Osteocyte (in vitro differentiated cells): ENCODE results near the gene B4GALNT3. TPM values are rescaled to one million over a fixed set of nuclear protein-coding genes. Genes with fewer than 3 reads are reported as not detected.

Experiments
- DNase-seq: peaks from one replicate; pipeline ENCODE4 v3.0.0; 2021; ENCODE audit warnings: mixed read lengths; ENCODE audit not compliant: unreplicated experiment; ENCODE audit errors: extremely low spot score
- H3K27ac Mint-ChIP-seq: one replicate; pipeline ENCODE4 v1.8.0; 2021; ENCODE audit warnings: mild to moderate bottlenecking, mixed read lengths; ENCODE audit not compliant: unreplicated experiment
- H3K27me3 Mint-ChIP-seq: one replicate; pipeline ENCODE4 v1.8.0; 2021; ENCODE audit warnings: mixed read lengths; ENCODE audit not compliant: unreplicated experiment
- H3K36me3 Mint-ChIP-seq: one replicate; pipeline ENCODE4 v1.8.0; 2021; ENCODE audit warnings: mixed read lengths; ENCODE audit not compliant: unreplicated experiment
- H3K4me1 Mint-ChIP-seq: one replicate; pipeline ENCODE4 v1.8.0; 2021; ENCODE audit warnings: mixed read lengths; ENCODE audit not compliant: unreplicated experiment
- H3K4me3 Mint-ChIP-seq: one replicate; pipeline ENCODE4 v1.8.0; 2021; ENCODE audit warnings: mild to moderate bottlenecking, moderate library complexity, mixed read lengths; ENCODE audit not compliant: unreplicated experiment
- H3K9me3 Mint-ChIP-seq: one replicate; pipeline ENCODE4 v1.8.0; 2021; ENCODE audit warnings: mixed read lengths; ENCODE audit not compliant: unreplicated experiment
- total RNA-seq: library from RNA; stranded (reverse); gene quantifications from 2 replicates; pipeline ENCODE4 v1.2.1, GENCODE V29; 2021
- TF ChIP-seq, protein P1 (sequence below): fragments of 200-600 bp; sonication (generic); IDR thresholded peaks from 2 replicates; pipeline ENCODE4 v1.5.0; 2021; ENCODE audit warnings: antibody characterized with exemption, mild to moderate bottlenecking, moderate library complexity

B4GALNT3 gene
- total RNA-seq, 1 donor from 2014 or later, result 0.27 TPM

DNA sequence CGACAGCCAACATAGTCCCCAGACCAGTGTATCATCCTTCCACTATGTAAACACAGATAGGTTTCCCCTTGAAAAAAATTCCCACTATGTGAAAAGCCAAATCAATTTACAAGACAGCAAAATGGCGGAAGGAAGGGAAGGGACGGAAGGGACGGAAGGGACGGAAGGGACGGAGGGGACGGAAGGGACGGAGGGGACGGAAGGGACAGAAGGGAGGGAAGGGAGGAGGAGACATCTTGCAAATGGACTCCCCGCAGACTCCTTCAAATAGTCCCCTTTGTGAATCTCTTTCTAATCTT lies 128.2 kb downstream of the B4GALNT3 start:
- Mint-ChIP-seq H3K4me3 (no peak overlapping the region), H3K27me3 (peaks cover 6% of the 10 kb centered on the region), H3K36me3 (no peaks in the 10 kb centered on the region), H3K4me1 (no peaks in the 10 kb centered on the region), H3K9me3 (peaks cover 8% of the 10 kb centered on the region), H3K27ac (no peak overlapping the region)
- TF ChIP-seq, protein P1, sequence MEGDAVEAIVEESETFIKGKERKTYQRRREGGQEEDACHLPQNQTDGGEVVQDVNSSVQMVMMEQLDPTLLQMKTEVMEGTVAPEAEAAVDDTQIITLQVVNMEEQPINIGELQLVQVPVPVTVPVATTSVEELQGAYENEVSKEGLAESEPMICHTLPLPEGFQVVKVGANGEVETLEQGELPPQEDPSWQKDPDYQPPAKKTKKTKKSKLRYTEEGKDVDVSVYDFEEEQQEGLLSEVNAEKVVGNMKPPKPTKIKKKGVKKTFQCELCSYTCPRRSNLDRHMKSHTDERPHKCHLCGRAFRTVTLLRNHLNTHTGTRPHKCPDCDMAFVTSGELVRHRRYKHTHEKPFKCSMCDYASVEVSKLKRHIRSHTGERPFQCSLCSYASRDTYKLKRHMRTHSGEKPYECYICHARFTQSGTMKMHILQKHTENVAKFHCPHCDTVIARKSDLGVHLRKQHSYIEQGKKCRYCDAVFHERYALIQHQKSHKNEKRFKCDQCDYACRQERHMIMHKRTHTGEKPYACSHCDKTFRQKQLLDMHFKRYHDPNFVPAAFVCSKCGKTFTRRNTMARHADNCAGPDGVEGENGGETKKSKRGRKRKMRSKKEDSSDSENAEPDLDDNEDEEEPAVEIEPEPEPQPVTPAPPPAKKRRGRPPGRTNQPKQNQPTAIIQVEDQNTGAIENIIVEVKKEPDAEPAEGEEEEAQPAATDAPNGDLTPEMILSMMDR, result no peak
- no peak for DNase-seq

DNA sequence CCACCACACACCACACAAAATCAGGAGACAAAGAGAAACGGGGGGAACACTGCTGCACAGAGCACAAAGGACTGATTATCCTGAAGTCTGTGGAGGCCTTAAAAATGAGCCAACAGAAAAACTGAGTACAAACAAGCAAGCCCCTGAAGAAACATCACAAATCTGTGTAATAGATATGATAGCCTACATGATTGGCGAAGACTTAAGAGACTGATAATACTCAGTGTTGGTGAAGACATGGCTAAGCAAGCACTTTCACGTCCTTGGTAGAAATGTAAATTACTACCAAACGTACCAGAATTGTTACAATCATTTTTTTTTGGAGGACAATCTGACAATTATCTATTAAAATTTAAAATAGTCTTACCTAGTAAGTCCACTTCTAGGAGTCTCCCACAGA lies 128.9 kb downstream of the B4GALNT3 start:
- H3K4me1 Mint-ChIP-seq, result no peaks in the 10 kb centered on the region
- H3K36me3 Mint-ChIP-seq, result no peaks in the 10 kb centered on the region

DNA sequence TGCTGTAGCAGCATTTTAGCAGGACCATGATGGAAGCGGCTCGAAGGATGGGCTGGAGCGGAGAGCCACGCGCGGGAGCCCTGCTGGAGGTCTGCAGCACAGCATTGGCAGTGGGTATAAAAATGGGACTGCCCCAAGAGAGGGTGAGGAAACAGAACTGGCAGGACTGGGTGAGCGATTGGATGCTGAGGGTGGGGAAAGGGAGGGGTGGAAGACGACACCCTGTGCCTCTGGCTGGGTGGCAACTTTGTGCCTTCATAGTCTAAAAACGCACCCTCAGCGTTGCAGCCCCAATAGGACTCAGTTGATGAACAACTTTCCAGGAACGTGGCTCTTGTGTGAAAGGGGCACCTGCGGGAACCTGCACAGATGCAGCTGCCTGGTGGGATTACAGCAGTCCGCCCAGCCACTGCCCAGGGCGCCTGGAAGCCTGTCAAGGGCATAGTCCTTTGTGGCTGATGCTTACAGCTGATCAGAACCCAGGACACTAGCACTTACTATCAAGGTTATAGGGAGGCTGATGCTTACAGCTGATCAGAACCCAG lies 130.5 kb downstream of the B4GALNT3 start:
- Mint-ChIP-seq H3K27ac (no peak overlapping the region), H3K4me3 (no peak overlapping the region), H3K36me3 (no peaks in the 10 kb centered on the region), H3K27me3 (peaks cover 26% of the 10 kb centered on the region), H3K9me3 (peaks cover 8% of the 10 kb centered on the region), H3K4me1 (no peaks in the 10 kb centered on the region)
- DNase-seq, result no peak
- TF ChIP-seq, protein P1, result no peak

More for the DNA sequence above, 128.9 kb downstream of the B4GALNT3 start:
- Mint-ChIP-seq H3K4me3 (no peak overlapping the region), H3K27me3 (peaks cover 11% of the 10 kb centered on the region), H3K9me3 (peaks cover 8% of the 10 kb centered on the region), H3K27ac (no peak overlapping the region)
- TF ChIP-seq, protein P1, result no peak
- DNase-seq, result no peak

DNA sequence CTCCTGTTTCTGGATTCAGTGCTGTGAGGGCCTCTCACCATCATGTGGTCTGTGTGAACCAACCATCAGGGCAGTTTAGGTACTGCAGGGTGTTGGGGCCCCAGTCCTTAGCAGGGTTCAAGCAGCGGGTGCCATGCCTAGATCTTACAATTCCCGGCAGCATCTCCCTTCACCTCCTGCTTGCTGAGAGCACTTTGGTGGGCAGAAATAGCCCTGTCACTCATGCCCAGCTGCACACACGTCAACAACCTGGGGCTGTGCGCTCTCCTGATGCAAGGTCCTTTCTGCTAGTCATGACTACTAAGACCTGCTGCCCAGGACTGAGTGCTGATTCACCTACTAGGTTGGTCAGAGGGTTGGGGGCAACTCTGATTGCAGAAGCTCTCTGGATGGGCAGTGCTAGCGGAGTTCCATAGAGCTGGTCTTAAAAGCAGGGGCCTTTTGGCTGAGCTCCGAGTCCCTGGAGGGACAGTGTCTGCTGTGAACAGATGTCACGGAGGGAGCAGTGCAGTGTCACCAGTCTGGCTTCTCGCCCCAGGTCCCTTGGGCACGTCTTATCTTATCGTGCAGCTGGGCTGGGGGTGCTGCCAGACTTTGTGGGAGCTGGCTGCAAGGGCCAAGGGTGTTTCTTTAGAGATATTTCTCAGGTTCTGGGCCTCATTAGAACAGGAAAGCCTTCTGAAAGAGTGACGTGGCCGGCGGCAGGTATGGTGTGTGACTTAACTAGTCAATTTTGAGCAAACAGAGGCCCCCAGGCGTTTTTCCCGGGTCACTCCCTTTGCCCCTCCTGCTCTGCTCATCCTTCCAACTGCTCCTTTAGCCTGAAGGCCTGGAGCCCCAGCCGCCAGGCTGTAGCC lies 131.7 kb downstream of the B4GALNT3 start:
- no peaks in the 10 kb centered on the region for H3K36me3 Mint-ChIP-seq
- TF ChIP-seq, protein P1, result no peak
- no peak for DNase-seq
- no peaks in the 10 kb centered on the region for H3K4me1 Mint-ChIP-seq
- no peak overlapping the region for H3K4me3 Mint-ChIP-seq
- H3K9me3 Mint-ChIP-seq, result peaks cover 8% of the 10 kb centered on the region
- peaks cover 32% of the 10 kb centered on the region for H3K27me3 Mint-ChIP-seq
- no peak overlapping the region for H3K27ac Mint-ChIP-seq

DNA sequence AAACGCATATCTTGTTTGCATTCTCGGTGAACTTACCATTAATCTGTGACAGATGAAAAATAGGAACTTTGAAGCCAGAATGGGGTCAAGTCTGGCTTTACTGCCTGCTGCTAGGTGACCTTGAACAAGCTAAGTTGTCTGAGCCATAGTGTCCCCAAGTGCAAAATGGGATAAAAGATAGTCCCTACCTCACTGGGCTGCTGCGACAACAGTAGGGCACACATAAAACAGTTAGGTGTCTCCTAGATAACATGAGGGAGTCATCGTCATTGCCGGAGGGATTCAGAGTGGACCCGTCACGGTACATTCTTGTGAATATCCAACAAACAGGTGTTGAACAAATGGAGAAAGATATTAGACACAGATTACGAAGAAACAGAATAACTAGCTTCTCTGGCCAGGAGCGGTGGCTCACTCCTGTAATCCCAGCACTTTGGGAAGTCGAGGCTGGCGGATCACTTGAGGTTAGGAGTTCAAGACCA lies 132.3 kb downstream of the B4GALNT3 start:
- Mint-ChIP-seq H3K27me3 (peaks cover 32% of the 10 kb centered on the region), H3K9me3 (peaks cover 8% of the 10 kb centered on the region), H3K4me3 (no peak overlapping the region), H3K27ac (no peak overlapping the region), H3K36me3 (no peaks in the 10 kb centered on the region), H3K4me1 (no peaks in the 10 kb centered on the region)
- DNase-seq, result no peak
- TF ChIP-seq, protein P1, result no peak
